Neuron (in vitro differentiated cells): ENCODE results near the gene DAZAP1.

ENCODE experiments used
- H2AFZ ChIP-seq: one replicate; pipeline ENCODE4 v1.6.1; 2013; ENCODE audit warnings: low read depth, mild to moderate bottlenecking, inconsistent platforms, low read length, moderate library complexity
- H3K27me3 ChIP-seq: one replicate; pipeline ENCODE4 v1.6.1; 2013; ENCODE audit warnings: low read length; ENCODE audit not compliant: insufficient read depth
- H3K36me3 ChIP-seq: one replicate; pipeline ENCODE4 v1.6.1; 2013; ENCODE audit warnings: low read length; ENCODE audit not compliant: insufficient read depth
- H3K4me1 ChIP-seq: one replicate; pipeline ENCODE4 v1.6.1; 2013; ENCODE audit warnings: low read length; ENCODE audit not compliant: insufficient read depth
- H3K4me3 ChIP-seq: 2 replicates; pipeline ENCODE4 v1.5.1; 2013; ENCODE audit warnings: mild to moderate bottlenecking, low read length, moderate library complexity
- H3K9me3 ChIP-seq: one replicate; pipeline ENCODE4 v1.6.1; 2013; ENCODE audit warnings: low read length

DAZAP1 gene

DNA sequence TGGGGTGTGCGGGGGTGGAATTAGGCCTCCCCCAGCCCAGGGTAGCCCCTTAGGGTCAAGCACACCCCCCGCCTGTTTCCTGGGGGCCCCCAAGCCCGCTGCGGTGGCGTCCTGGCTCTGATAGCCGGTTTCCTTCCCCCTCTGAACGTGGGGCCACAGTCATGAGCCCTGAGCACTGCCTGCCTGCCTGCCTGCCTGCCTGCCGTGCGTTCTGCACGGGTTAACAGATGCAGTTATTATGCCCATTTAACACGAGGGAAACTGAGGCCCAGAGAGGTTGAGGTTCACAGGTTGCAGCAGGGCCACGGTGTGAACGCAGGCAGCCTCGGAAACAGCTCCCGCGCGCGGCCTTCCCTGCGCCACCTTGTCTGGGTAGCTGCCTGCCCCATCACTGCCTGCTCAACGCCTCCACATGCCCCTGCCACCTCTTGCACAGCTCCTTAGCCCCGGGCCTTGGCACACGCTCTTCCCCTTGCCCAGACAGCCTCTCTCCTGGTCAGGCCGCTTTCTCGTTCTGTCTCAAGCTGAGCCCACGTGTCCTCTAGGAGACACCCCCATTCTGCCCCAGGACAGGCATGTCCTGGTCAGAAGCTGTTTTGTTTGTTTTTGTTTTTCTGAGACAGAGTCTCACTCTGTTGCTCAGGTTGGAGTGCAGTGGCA lies 4.8 kb upstream of the DAZAP1 start:
- Histone ChIP-seq H3K4me1 (peaks cover 15% of the 10 kb centered on the region), H2AFZ (no peak overlapping the region), H3K9me3 (no peaks in the 10 kb centered on the region), H3K27me3 (no peaks in the 10 kb centered on the region), H3K4me3 (peak overlapping the region; percentile 3), H3K36me3 (peaks cover 9% of the 10 kb centered on the region)

DNA sequence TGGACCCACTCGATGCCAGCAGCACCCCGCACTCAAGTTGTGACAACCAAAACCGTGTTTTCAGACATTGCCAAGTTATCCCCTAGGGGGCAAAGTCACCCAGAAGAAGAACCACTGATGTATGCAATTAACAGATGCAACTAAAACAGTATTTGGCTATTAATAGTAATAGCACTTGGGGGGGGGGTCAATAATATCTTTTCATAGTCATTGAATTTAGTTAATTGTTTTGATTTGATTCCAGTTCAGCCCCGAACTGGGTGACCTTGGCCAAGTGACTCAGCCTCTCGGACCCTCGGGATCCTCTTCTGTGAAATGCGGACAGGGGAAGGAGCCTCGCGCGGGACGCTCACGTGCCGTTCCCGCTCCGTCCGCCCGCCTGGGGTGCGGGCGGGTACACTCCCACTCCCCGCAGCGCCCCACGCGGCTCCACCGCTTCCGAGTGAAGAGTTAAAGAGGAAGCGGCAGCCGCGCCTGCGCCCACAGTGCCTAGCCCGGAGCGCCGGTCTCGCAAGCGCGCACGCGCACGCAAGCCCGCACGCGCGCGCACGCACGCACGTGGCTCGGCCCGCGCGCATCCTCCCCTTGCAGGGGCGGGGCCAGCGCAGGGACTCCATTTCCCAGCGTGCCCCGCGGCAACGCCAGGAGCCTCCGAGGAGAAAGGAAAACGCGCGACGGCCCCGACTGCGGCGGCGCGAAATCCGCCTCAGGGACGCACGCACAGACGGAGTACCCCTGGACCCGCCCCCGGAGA lies 435 bp upstream of the DAZAP1 start:
- Histone ChIP-seq H3K36me3 (peaks cover 11% of the 10 kb centered on the region), H3K27me3 (no peaks in the 10 kb centered on the region), H3K9me3 (no peaks in the 10 kb centered on the region), H3K4me1 (peaks cover 42% of the 10 kb centered on the region), H2AFZ (no peak overlapping the region), H3K4me3 (peak overlapping the region; percentile 78)

DNA sequence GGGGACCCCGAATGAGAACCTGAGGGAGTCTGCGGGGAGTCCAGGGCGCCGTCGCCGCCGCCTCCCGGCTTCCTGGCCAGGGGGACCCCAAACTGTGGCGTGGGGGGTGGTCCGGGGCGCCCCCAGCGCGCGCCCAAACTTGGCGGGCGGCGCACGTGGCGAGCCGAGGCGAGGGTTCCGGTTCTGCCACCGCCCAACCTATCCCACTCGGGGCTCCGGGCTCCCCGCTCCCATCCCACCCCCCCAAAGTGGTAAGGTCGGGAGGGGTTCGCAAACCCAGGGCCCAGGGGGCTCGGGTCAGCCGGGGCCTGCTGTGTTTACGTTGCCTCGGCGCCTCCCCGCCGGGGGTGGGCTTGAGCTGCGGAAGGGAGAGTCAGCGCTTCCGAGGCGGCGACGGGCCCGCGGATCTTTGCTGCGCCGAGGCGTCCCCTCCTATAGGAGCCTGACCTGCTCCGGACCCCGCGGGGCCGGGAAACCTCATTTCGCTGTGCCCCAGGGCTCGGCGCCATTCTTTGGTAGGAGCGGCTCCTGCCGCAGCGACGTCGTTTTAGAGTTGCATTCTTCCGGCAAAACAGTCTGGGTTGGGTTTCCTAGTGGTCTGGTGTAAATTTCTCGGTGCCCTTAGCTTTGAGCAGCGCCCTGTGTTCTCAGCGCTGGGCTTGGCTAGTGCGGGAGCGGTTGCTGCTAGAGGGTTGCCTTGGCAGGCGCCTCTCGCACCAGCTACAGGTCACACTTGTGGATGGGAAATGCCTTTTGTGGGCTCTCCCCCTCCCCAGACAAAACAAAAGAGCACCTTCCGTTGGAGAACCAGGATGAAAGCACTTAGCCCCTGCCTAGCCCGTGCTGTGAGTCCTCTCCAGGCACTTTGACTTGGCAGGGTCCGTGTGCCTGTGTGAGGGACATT lies 1.2 kb downstream of the DAZAP1 start:
- Histone ChIP-seq H3K4me3 (peak overlapping the region; percentile 78), H2AFZ (no peak overlapping the region), H3K4me1 (peaks cover 39% of the 10 kb centered on the region), H3K9me3 (no peaks in the 10 kb centered on the region), H3K36me3 (peaks cover 22% of the 10 kb centered on the region), H3K27me3 (no peaks in the 10 kb centered on the region)

DNA sequence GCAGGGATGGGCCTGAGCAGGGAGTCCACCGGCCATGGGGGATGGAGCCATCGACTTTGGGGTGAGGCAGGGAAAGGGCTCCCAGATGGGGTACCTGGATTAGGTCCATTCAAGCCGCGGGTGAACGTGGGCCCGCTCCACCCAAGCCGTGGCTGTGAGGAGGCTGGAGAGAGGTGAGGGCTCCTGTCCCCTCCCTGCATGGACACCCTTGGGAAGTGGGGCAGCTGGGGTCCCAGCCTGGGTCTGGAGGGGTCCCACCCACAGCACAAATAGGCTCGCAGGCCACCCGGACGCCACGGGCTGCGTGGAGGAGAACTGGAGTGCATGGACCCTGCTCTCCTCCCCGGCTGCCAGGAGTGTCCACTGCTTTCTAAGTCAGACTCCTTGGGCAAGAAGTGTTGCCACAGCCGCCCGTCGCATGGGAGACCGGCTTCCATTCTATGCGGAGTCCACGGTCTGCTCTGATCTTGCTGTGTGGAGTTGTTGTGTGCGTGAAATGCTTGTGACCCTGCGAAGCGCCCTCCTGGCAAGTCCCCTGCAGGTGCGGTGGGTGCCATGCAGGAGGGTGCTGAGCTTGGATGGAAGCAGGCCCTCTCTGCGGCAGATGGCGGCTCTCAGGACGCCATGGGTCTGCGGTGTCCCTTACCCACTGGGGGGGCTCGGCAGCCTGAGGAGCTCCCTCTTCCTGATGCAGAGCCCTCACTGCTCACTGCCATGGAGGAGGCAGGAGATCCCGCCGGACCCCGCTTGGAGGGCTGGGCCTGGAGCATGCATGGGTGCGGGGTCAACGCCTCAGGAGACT lies 2.0 kb downstream of the DAZAP1 start:
- peak overlapping the region; percentile 78 for H3K4me3 ChIP-seq
- H2AFZ ChIP-seq = no peak overlapping the region
- H3K9me3 ChIP-seq = no peaks in the 10 kb centered on the region
- peaks cover 22% of the 10 kb centered on the region for H3K36me3 ChIP-seq
- peaks cover 39% of the 10 kb centered on the region for H3K4me1 ChIP-seq
- no peaks in the 10 kb centered on the region for H3K27me3 ChIP-seq

GRCh38 chr19:1410136-1410786 lies 2.9 kb downstream of the DAZAP1 start:
- H3K36me3 ChIP-seq = peaks cover 22% of the 10 kb centered on the region
- H2AFZ ChIP-seq = no peak overlapping the region
- H3K27me3 ChIP-seq = no peaks in the 10 kb centered on the region
- no peak overlapping the region for H3K4me3 ChIP-seq
- H3K4me1 ChIP-seq = peaks cover 45% of the 10 kb centered on the region
- H3K9me3 ChIP-seq = no peaks in the 10 kb centered on the region

DNA sequence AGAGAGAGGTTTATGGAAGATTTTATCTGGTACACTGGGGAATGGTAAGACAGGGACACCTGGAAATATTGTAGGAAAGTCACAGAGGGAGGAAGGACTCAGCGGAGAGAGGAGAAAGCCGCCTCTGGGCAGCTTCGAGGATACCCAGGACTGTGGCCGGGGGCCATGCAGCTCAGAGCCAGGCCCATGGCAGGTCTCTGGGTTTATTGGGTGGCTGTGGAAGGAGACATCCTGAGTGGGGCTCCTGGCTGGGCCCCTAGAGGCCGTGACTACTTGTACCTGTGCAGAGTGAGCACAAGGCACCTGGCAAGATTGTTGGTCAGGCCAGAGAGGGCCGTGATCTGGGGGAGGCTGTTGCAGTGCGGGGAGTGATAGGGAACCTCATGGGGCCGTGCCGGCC lies 3.4 kb downstream of the DAZAP1 start:
- Histone ChIP-seq H3K36me3 (peaks cover 22% of the 10 kb centered on the region), H3K4me3 (no peak overlapping the region), H3K9me3 (no peaks in the 10 kb centered on the region), H3K27me3 (no peaks in the 10 kb centered on the region), H2AFZ (no peak overlapping the region), H3K4me1 (peaks cover 51% of the 10 kb centered on the region)

DNA sequence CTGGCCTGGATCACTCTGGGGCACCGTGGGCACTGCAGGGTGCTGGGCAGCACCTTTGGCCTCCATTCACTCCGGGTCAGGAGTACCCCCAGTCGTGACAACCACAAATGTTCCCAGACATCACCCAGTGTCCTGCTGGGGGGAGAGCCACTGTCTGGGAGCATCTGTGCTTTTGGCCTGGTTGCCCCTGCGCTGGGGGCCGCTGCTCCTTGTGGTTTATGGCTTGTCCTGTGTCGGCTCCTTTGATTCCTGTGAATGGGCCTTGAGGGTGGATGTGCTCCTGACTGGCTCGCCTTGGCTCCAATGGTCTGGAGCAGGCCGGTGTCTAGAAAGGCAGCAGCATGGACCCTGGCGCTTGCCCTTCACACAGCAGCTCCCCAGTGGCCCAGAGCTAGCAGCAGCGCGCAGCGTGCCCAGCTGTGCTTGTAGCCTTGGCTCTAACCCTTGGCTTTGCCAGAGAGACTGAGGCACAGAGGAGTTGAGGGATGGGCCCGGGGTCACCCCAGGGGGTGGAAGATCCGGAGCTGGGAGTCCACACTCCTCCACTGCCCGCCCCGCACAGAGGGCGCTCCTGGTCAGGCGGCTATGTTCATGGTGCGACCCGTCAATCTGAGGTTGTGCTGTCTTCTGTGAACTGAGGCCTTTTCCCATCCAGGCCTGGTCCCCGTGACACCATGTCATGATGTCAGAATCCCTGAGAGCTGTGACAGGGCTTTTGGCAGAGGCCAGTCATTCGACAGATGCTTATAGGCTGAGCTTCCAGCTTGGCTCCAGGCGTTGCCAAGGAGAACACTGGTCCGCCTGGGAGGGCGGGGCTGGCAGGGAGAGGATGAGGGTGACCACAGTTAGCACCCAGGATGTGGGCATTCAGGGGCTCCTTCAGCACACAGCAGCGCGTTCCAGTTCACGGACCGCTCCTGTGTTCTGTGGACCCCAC lies 4.1 kb downstream of the DAZAP1 start:
- Histone ChIP-seq H2AFZ (no peak overlapping the region), H3K4me1 (peaks cover 57% of the 10 kb centered on the region), H3K4me3 (no peak overlapping the region), H3K27me3 (no peaks in the 10 kb centered on the region), H3K9me3 (no peaks in the 10 kb centered on the region), H3K36me3 (peaks cover 25% of the 10 kb centered on the region)

- Histone ChIP-seq H3K9me3 (no peaks in the 10 kb centered on the region), H3K4me1 (peaks cover 61% of the 10 kb centered on the region), H3K36me3 (peaks cover 32% of the 10 kb centered on the region), H2AFZ (no peak overlapping the region), H3K27me3 (no peaks in the 10 kb centered on the region), H3K4me3 (no peak overlapping the region)
Measured at GRCh38 chr19:1412323-1412923, 5.0 kb downstream of the DAZAP1 start.

DNA sequence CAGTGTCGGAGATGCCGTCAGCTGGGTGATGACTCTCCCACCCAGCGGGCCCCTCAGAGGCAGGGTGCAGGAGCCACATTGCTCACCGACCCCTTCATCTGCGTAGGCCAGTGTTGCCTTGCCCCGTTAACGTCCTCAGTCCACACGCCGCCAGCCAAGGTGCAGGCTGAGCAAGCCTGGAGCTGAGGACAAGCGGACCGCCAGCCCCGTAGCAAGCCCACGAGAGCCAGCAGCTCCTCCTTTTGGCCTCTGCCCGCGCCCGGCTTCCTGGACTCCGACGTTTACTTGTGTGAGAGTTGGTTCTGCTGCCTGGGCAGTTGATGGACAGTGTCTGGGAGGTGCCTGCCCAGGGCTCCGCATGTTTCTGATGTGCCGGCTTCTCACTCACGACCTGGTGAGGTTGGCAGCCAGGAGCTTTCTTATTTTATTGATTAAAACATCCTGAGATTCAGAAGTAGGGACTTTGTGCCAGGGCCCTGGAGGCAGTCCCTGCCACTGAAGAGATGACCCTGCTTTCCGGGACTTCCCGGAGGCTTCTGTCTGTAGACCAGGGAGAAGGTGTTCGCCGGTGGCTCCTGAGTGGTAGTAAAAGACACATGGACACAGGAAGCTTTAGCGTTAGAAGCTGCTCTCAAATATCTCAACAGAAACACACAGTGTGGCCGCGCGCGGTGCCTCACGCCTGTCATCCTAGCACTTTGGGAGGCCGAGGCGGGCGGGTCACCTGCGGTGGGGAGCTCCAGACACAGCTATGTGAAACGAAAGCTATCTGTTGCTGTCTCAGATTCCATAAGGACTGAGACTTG lies 5.8 kb downstream of the DAZAP1 start:
- Histone ChIP-seq H3K9me3 (no peaks in the 10 kb centered on the region), H3K27me3 (no peaks in the 10 kb centered on the region), H3K36me3 (peaks cover 33% of the 10 kb centered on the region), H3K4me3 (no peak overlapping the region), H2AFZ (no peak overlapping the region), H3K4me1 (peaks cover 61% of the 10 kb centered on the region)

DNA sequence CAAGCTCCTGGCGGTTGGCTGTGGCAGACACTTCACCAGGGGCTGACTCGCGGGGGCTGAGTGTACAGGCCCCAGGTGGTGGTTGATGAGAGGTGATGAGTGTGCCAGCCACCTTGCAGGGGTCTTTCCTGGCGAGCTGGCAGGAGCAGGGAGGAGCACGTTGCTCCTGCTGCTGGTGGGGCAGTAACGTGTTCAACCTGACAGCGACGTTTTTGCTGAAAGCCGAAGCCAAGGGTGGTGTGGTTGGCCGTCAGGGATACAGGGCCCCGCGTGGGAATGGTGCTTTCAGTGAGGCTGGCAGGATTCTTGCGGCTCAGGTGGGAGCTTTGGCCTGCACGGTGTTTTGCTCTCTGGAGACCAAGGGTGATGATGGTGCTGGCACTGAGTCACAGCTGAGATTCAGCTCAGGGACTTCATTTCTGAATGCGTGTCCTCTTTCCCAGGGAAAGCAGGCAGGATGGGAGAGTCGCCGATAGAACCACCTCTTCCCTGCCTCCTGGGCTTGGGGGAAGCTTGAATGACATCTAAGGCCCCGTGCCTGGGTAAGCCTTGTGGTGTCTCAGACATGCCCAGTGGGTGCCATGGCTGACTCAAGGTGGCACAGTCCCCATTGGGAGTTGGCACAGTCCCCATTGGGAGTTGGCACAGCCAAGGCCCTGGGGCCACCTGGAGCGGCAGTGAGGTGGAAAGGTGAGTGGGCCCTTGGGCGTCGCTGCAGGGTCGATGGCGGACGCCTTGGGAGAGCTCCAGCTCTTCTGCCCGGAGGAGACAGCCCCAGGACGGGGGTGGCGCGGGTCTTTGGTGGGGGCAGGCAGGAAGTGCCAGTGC lies 8.8 kb downstream of the DAZAP1 start:
- no peaks in the 10 kb centered on the region for H3K9me3 ChIP-seq
- H3K4me3 ChIP-seq = no peak overlapping the region
- no peak overlapping the region for H2AFZ ChIP-seq
- peaks cover 50% of the 10 kb centered on the region for H3K36me3 ChIP-seq
- no peaks in the 10 kb centered on the region for H3K27me3 ChIP-seq
- H3K4me1 ChIP-seq = peaks cover 36% of the 10 kb centered on the region
